Right lobe of liver (tissue), 6 donors: ENCODE measurements around the gene AGRP. TPM values are rescaled to one million over a fixed set of nuclear protein-coding genes. Genes with fewer than 3 reads are reported as not detected.

ENCODE experiments used
- ATAC-seq, 4 donors: fragments of 200-7000 bp; cut with Tn5 transposase; one replicate each; pipeline ENCODE4 v1.9.1; 2020; ENCODE audit warnings: mild to moderate bottlenecking in 4 of 4, moderate library complexity in 4 of 4
- DNase-seq, 3 donors: peaks; one replicate each; pipeline ENCODE4 v3.0.0-alpha.2; 2020
- H3K27ac ChIP-seq, 3 donors: fragments of 200-600 bp; one replicate each; pipeline ENCODE4 v1.8.0; 2022
- H3K27me3 ChIP-seq, 2 donors: fragments of 200-600 bp; one replicate each; pipeline ENCODE4 v1.8.0; 2022
- H3K36me3 ChIP-seq, 4 donors: fragments of 200-600 bp; sonication (generic) in 1 of 4; one replicate each; pipeline versions ENCODE4 v1.5.1 to v1.8.0; 2017 to 2022; ENCODE audit warnings: control low read depth in 1 of 4
- H3K4me1 ChIP-seq, 4 donors: fragments of 200-600 bp; sonication (generic) in 1 of 4; one replicate each; pipeline versions ENCODE4 v1.5.1 to v1.8.0; 2017 to 2022; ENCODE audit warnings: control low read depth in 1 of 4
- H3K4me3 ChIP-seq, 3 donors: fragments of 200-600 bp; one replicate each; pipeline ENCODE4 v1.8.0; 2022
- H3K9me3 ChIP-seq, 4 donors: fragments of 200-600 bp; sonication (generic) in 1 of 4; one replicate each; pipeline versions ENCODE4 v1.5.1 to v1.8.0; 2017 to 2022; ENCODE audit warnings: control low read depth in 1 of 4
- CTCF ChIP-seq, 4 donors: fragments of 200-600 bp in 3 of 4; fragments of 450-650 bp in 1 of 4; IDR thresholded peaks; one replicate each; pipeline versions ENCODE4 v1.5.1 to v1.8.0; 2016 to 2022; ENCODE audit warnings: antibody characterized with exemption in 4 of 4, mild to moderate bottlenecking in 2 of 4
- POLR2A ChIP-seq: fragments of 450-650 bp; IDR thresholded peaks from one replicate; pipeline ENCODE4 v1.6.1; 2017; ENCODE audit warnings: antibody characterized with exemption, mild to moderate bottlenecking
- WGBS: methylation state at CpG from one replicate; pipeline ENCODE4 v1.1.6; 2018; ENCODE audit warnings: low coverage, low lambda C conversion rate; ENCODE audit not compliant: insufficient coverage; ENCODE audit errors: missing lambda C conversion rate; 5-methylcytosine and 5-hydroxymethylcytosine counted together
- intact Hi-C, 2 donors: fragments of 100-400 bp; cut with DNase I; formaldehyde crosslinking; loops; one replicate each; pipeline versions ENCODE4 v1.11.2 to v1.14.1; 2022
- total RNA-seq, 6 experiments: library from RNA; depleted of rRNA in 2 of 6; stranded (reverse); fragments of >200 nt in 2 of 6; fragmentation: NEBNext Ultra II Directional in 3 of 6; extraction: Animal tissue kit (Norgen Biotek cat#: 25700) in 3 of 6; gene quantifications; one replicate each; pipeline versions ENCODE4 v1.1.0 to v1.2.4, GENCODE V29; 2016 to 2023
- donor health status: DM: no; HTN: yes; CAD: no.
- donor health status: DM: no; HTN: no; CAD: no.
- donor health status: DM: no; HTN: no; CAD: no.
- donor health status: DM: no; HTN: yes; CAD: no.
- donor health status: DM: no; HTN: yes; CAD: no.

The AGRP gene
- total RNA-seq, 6 experiments from 2014 or later: not detected

- no peak for ATAC-seq
- intact Hi-C loops: no loop called here
These were observed 16.8 kb downstream of the AGRP start for GRCh38 chr16:67466581-67466980.

DNA sequence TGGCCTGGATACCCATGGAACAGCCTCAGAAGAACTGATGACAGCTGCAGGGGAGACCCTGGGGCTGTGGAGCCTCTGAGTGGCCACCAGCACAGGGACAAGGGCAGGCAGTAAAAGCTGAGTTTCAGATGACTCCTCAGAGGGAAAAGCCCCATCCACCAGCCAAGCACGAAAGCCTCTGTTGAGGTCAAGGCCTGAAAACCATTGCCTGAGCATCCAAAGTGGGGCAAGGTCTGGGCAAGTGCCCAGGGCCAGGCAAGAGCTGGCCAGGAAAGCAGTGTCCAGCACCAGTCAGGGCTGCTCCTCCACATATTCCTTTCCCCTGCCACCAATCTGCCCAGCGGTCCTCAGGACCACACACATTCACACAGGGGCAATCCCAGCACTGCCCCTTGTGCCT, 18.8 kb downstream of the AGRP start:
- DNase-seq (peak in 2 of 3 donors; percentile 67 to 70), ATAC-seq (peak in 3 of 4 donors; percentile 17 to 81 (median 41))
- no peak for TF ChIP-seq CTCF (IDR thresholded peaks at IDR 0.05)
- no peak for TF ChIP-seq POLR2A
- Histone ChIP-seq H3K27me3 (no peaks in the 10 kb centered on the region), H3K9me3 (no peaks in the 10 kb centered on the region), H3K4me1 (peaks cover 0 to 31% (median 11%) of the 10 kb centered on the region in 4 donors), H3K27ac (no peak overlapping the region), H3K36me3 (no peaks in the 10 kb centered on the region), H3K4me3 (no peak overlapping the region)
- intact Hi-C loops: loop anchor here in 1 of 2 donors (2.0 kb wide), 1 partner anchor 36 kb away; no protein-coding TSS in a partner anchor
- WGBS: 40% methylated on average over 2 of the region's 2 CpGs

More at GRCh38 chr16:67466581-67466980, 16.8 kb downstream of the AGRP start:
- TF ChIP-seq CTCF (IDR thresholded peaks at IDR 0.05) (no peak), POLR2A (no peak)
- H3K4me1 ChIP-seq: peaks cover 0 to 34% (median 14%) of the 10 kb centered on the region in 4 donors
- no peak overlapping the region for H3K27ac ChIP-seq
- no peak overlapping the region for H3K4me3 ChIP-seq
- no peaks in the 10 kb centered on the region for H3K36me3 ChIP-seq
- H3K9me3 ChIP-seq: no peaks in the 10 kb centered on the region
- H3K27me3 ChIP-seq: no peaks in the 10 kb centered on the region
- no peak for DNase-seq
- WGBS: 77% methylated on average over 6 of the region's 6 CpGs

DNA sequence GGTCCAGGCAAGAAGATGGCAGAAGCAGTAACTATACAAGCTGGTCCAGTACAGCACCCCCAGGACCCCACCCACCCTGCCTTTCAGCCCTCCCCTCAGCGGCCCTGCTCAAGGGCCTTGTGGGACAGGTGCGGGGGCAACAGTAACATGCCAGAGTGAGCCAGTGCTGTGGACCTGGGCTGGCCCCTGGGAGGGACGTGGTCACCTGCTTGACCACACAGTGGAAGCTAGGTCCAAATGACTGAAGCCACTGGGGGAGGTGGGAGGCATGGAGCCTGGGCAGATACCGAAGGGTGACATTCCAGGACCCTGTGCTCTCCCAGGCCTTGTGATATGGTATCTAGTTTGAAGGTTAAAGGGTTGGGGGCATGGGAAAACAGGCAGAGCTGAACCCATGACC, 19.7 kb downstream of the AGRP start:
- Histone ChIP-seq H3K4me3 (no peak overlapping the region), H3K9me3 (no peaks in the 10 kb centered on the region), H3K27me3 (no peaks in the 10 kb centered on the region), H3K36me3 (no peaks in the 10 kb centered on the region), H3K4me1 (peaks cover 0 to 33% (median 16%) of the 10 kb centered on the region in 4 donors), H3K27ac (no peak overlapping the region)
- DNase-seq (no peak), ATAC-seq (no peak)
- 89% methylated on average over 3 of the region's 4 CpGs for WGBS
- intact Hi-C loops: loop anchor here in 1 of 2 donors (2.0 kb wide), 1 partner anchor 35 kb away; no protein-coding TSS in a partner anchor
- no peak for TF ChIP-seq CTCF (IDR thresholded peaks at IDR 0.05)
- TF ChIP-seq POLR2A: no peak

DNA sequence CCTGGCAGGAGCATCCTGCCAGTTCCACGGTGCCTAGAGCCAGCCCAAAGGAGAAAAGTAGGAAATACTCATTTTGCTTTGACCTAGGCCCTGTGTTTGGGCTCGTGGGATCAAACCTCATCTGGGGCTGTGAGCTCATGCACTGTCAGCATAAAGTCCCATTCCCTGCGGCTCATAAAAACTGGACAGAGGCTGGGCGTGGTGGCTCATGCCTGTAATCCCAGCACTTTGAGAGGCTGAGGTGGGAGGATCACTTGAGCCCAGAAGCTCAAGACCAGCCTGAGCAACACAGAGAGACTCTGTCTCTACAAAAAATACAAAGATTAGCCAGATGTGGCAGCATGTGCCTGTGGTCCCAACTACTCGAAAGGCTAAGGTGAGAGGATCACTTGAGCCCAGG, 20.3 kb downstream of the AGRP start:
- no peaks in the 10 kb centered on the region for H3K27me3 ChIP-seq
- no peaks in the 10 kb centered on the region for H3K36me3 ChIP-seq
- DNase-seq (no peak), ATAC-seq (no peak)
- no peaks in the 10 kb centered on the region for H3K9me3 ChIP-seq
- H3K4me3 ChIP-seq: no peak overlapping the region
- WGBS: 75% methylated on average over 2 of the region's 5 CpGs
- no peak overlapping the region for H3K27ac ChIP-seq
- intact Hi-C loops: no loop called here
- TF ChIP-seq CTCF (IDR thresholded peaks at IDR 0.05) (no peak), POLR2A (no peak)
- peaks cover 0 to 33% (median 17%) of the 10 kb centered on the region in 4 donors for H3K4me1 ChIP-seq

DNA sequence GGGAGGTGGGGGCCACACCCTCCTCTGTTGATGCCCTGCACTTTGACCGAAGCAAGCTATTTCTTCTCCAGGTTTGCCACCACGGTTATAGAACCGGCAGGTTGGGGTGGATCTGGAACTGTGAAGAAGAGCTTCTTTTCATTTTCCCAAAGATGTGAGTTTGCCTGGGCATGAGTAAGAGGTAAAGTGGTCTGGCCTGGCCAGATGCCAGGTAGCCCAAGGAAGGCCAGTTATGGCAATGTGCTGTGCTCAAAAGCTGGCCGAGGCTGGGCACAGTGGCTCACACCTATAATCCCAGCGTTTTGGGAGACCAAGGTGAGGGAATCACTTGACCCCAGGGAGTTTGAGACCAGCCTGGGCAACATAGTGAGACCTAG, 21.1 kb downstream of the AGRP start:
- Histone ChIP-seq H3K27me3 (no peaks in the 10 kb centered on the region), H3K9me3 (no peaks in the 10 kb centered on the region), H3K4me3 (no peak overlapping the region), H3K27ac (no peak overlapping the region), H3K4me1 (peaks cover 0 to 33% (median 17%) of the 10 kb centered on the region in 4 donors), H3K36me3 (no peaks in the 10 kb centered on the region)
- no peak for ATAC-seq
- no peak for DNase-seq
- intact Hi-C loops: no loop called here
- TF ChIP-seq POLR2A: no peak
- no peak for TF ChIP-seq CTCF (IDR thresholded peaks at IDR 0.05)
- WGBS: 81% methylated on average over 5 of the region's 5 CpGs
